A673 (cell line): Measurements from ENCODE around the gene RRP1.
"Not testable (repeated sequence)": the region's sequence is repeated elsewhere in the genome, so short reads cannot be mapped to it uniquely, and the experiment has no call there.

ENCODE experiments used
- EZH2 ChIP-seq: fragments of 200-600 bp; sonication (generic); IDR thresholded peaks from 2 replicates; pipeline ENCODE4 v1.6.1; 2017; ENCODE audit warnings: borderline replicate concordance, low read depth, mild to moderate bottlenecking, mixed read lengths, antibody characterized with exemption, low read length; ENCODE audit not compliant: poor library complexity, severe bottlenecking
- TF ChIP-seq, protein P1 (sequence below): fragments of 300-800, 200-600 bp; sonication (generic); conservative IDR thresholded peaks from 2 replicates; pipeline ENCODE4 v1.5.1; 2017; ENCODE audit warnings: low read depth, mild to moderate bottlenecking, antibody characterized with exemption, low read length, moderate library complexity, mixed read lengths

DNA sequence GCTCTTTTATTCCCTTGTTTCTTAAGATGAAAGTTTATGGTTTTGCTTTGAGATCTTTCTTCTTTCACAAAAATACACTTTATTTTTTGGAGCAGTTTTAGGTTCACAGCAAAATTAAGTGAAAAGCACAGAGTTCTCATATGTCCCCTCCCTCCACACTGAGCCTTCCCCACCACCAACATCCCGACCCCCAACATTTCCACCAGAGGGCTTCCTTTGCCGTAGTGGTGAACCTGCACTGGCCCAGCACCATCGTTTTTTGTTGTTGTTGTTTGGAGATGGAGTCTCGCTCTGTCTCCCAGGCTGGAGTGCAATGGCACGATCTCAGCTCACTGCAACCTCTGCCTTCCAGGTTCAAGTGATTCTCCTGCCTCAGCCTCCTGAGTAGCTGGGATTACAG, 55.5 kb downstream of the RRP1 start:
- not testable (repeated sequence) for TF ChIP-seq EZH2
- TF ChIP-seq, protein P1, sequence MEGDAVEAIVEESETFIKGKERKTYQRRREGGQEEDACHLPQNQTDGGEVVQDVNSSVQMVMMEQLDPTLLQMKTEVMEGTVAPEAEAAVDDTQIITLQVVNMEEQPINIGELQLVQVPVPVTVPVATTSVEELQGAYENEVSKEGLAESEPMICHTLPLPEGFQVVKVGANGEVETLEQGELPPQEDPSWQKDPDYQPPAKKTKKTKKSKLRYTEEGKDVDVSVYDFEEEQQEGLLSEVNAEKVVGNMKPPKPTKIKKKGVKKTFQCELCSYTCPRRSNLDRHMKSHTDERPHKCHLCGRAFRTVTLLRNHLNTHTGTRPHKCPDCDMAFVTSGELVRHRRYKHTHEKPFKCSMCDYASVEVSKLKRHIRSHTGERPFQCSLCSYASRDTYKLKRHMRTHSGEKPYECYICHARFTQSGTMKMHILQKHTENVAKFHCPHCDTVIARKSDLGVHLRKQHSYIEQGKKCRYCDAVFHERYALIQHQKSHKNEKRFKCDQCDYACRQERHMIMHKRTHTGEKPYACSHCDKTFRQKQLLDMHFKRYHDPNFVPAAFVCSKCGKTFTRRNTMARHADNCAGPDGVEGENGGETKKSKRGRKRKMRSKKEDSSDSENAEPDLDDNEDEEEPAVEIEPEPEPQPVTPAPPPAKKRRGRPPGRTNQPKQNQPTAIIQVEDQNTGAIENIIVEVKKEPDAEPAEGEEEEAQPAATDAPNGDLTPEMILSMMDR: not testable (repeated sequence)
